ENCODE data around the gene ERGIC3. TPM values are rescaled to one million over a fixed set of nuclear protein-coding genes. Genes with fewer than 3 reads are reported as not detected.
A peak's percentile ranks its signal among the peaks of the same experiment; 100 is the strongest.

The ERGIC3 gene
- total and polyA plus RNA-seq, 2 of the 13 experiments (the other 11 are each of a cell fraction or from before 2014, with no cell fraction given), result 407 to 670 TPM

- TF ChIP-seq SNAPC4 (CRISPR knock-in tag; IDR thresholded peaks at IDR 0.05) (peak; percentile 89; the same call in 1 of the 2 replicates), DPF2 (CRISPR knock-in tag; IDR thresholded peaks at IDR 0.05; ENCODE audit: borderline replicate concordance, low read depth) (no peak), MTF2 (CRISPR knock-in tag; IDR thresholded peaks at IDR 0.05; ENCODE audit: borderline replicate concordance) (no peak), ZNF430 (CRISPR knock-in tag; IDR thresholded peaks at IDR 0.05) (peak; percentile 97), ZNF720 (CRISPR knock-in tag; IDR thresholded peaks at IDR 0.05) (no peak), ZBTB37 (CRISPR knock-in tag; IDR thresholded peaks at IDR 0.05) (no peak), NR3C1 (CRISPR knock-in tag; IDR thresholded peaks at IDR 0.05) (no peak), MTF1 (CRISPR knock-in tag; IDR thresholded peaks at IDR 0.05) (no peak), TSC22D2 (CRISPR knock-in tag; IDR thresholded peaks at IDR 0.05; ENCODE audit: borderline replicate concordance) (0 out of 2 replicates have a peak, but pooled peaks have one; percentile 17), ZNF143 (CRISPR knock-in tag; IDR thresholded peaks at IDR 0.05) (no peak), ZNF546 (CRISPR knock-in tag; conservative IDR thresholded peaks at IDR 0.05) (peak; percentile 92), HIC2 (CRISPR knock-in tag; IDR thresholded peaks at IDR 0.05; ENCODE audit: low read depth) (no peak; the same call in 1 of the 2 replicates), ZNF746 (CRISPR knock-in tag; IDR thresholded peaks at IDR 0.05) (no peak), HMGA1 (CRISPR knock-in tag; conservative IDR thresholded peaks at IDR 0.05) (no peak), ZNF432 (CRISPR knock-in tag; IDR thresholded peaks at IDR 0.05; ENCODE audit: borderline replicate concordance) (no peak), ZNF629 (CRISPR knock-in tag; conservative IDR thresholded peaks at IDR 0.05) (0 out of 2 replicates have a peak, but pooled peaks have one; percentile 26), STAT6 (CRISPR knock-in tag; IDR thresholded peaks at IDR 0.05; ENCODE audit: borderline replicate concordance) (peak; percentile 41; the same call in 1 of the 2 replicates)
Measured at GRCh38 chr20:35541783-35542662, at the start of gene ERGIC3 (continued).
